ENCODE measurements around the gene SNX20.

SNX20 gene

GRCh38 chr16:50627419-50627818 lies 53.7 kb downstream of the SNX20 start:
- Histone ChIP-seq H2BK12ac (ENCODE audit: low read length) (no peak overlapping the region), H2BK15ac (ENCODE audit: low read length) (no peak overlapping the region), H4K91ac (ENCODE audit: low read depth, low read length, poor library complexity) (no peak overlapping the region), H3K4me3 (ENCODE audit: low read length in 2 of 2) (no peak overlapping the region), H3K14ac (ENCODE audit: low read length) (no peak overlapping the region), H2BK120ac (ENCODE audit: low read depth, low read length) (no peak overlapping the region), H2AK5ac (ENCODE audit: low read depth, low read length) (no peak overlapping the region), H2AFZ (ENCODE audit: low read length) (no peak overlapping the region), H3K23ac (ENCODE audit: low read depth, low read length, poor library complexity) (no peak overlapping the region), H3K4me1 (ENCODE audit: control insufficient read depth in 2 of 2, insufficient read depth in 1 of 2, low read depth in 1 of 2, low read length in 2 of 2) (no peaks in the 10 kb centered on the region), H4K8ac (ENCODE audit: low read depth, low read length) (no peak overlapping the region), H3K27me3 (ENCODE audit: control insufficient read depth in 3 of 3, insufficient read depth in 3 of 3, low read depth in 1 of 3, low read length in 3 of 3) (no peaks in the 10 kb centered on the region), H3K36me3 (replicated peaks in 1 of 2; ENCODE audit: control insufficient read depth in 2 of 2, insufficient read depth in 2 of 2, low read length in 2 of 2) (peaks cover 0 to 13% of the 10 kb centered on the region in 2 donors), H3K9ac (ENCODE audit: low read depth, low read length, poor library complexity) (no peak overlapping the region), H3K27ac (replicated peaks; ENCODE audit: low read length) (no peak overlapping the region), H3K4me2 (ENCODE audit: insufficient read depth, low read length, poor library complexity, severe bottlenecking) (no peak overlapping the region), H2BK5ac (ENCODE audit: low read length) (no peak overlapping the region), H3K4ac (ENCODE audit: low read length) (no peak overlapping the region), H3K79me1 (ENCODE audit: low read depth, low read length) (no peaks in the 10 kb centered on the region), H3K18ac (ENCODE audit: low read length) (peak overlapping the region; percentile 25), H3K9me3 (replicated peaks in 1 of 2; ENCODE audit: control insufficient read depth in 2 of 2, insufficient read depth in 1 of 2, low read depth in 1 of 2, low read length in 2 of 2) (no peaks in the 10 kb centered on the region)
- no peak for DNase-seq (ENCODE audit: low spot score)
- WGBS, 2 donors (ENCODE audit: extremely low coverage in 2 of 2, insufficient read length in 2 of 2, insufficient replicate concordance in 1 of 2) = no CpG with 5 or more reads among the region's 10 CpGs

GRCh38 chr16:50626868-50627267 lies 54.2 kb downstream of the SNX20 start:
- Histone ChIP-seq H2AK5ac (ENCODE audit: low read depth, low read length) (no peak overlapping the region), H3K23ac (ENCODE audit: low read depth, low read length, poor library complexity) (no peak overlapping the region), H3K4ac (ENCODE audit: low read length) (no peak overlapping the region), H4K8ac (ENCODE audit: low read depth, low read length) (no peak overlapping the region), H3K9me3 (replicated peaks in 1 of 2; ENCODE audit: control insufficient read depth in 2 of 2, insufficient read depth in 1 of 2, low read depth in 1 of 2, low read length in 2 of 2) (no peaks in the 10 kb centered on the region), H2AFZ (ENCODE audit: low read length) (no peak overlapping the region), H3K79me1 (ENCODE audit: low read depth, low read length) (no peaks in the 10 kb centered on the region), H3K4me1 (ENCODE audit: control insufficient read depth in 2 of 2, insufficient read depth in 1 of 2, low read depth in 1 of 2, low read length in 2 of 2) (no peaks in the 10 kb centered on the region), H3K18ac (ENCODE audit: low read length) (no peak overlapping the region), H3K9ac (ENCODE audit: low read depth, low read length, poor library complexity) (no peak overlapping the region), H3K36me3 (replicated peaks in 1 of 2; ENCODE audit: control insufficient read depth in 2 of 2, insufficient read depth in 2 of 2, low read length in 2 of 2) (peaks cover 0 to 13% of the 10 kb centered on the region in 2 donors), H3K27me3 (ENCODE audit: control insufficient read depth in 3 of 3, insufficient read depth in 3 of 3, low read depth in 1 of 3, low read length in 3 of 3) (no peaks in the 10 kb centered on the region), H3K4me2 (ENCODE audit: insufficient read depth, low read length, poor library complexity, severe bottlenecking) (no peak overlapping the region), H2BK5ac (ENCODE audit: low read length) (no peak overlapping the region), H3K14ac (ENCODE audit: low read length) (no peak overlapping the region), H2BK15ac (ENCODE audit: low read length) (no peak overlapping the region), H2BK12ac (ENCODE audit: low read length) (no peak overlapping the region), H3K4me3 (ENCODE audit: low read length in 2 of 2) (no peak overlapping the region), H4K91ac (ENCODE audit: low read depth, low read length, poor library complexity) (no peak overlapping the region), H3K27ac (replicated peaks; ENCODE audit: low read length) (no peak overlapping the region), H2BK120ac (ENCODE audit: low read depth, low read length) (no peak overlapping the region)
- DNase-seq (ENCODE audit: low spot score) = no peak
- no CpG with 5 or more reads among the region's 4 CpGs for WGBS, 2 donors (ENCODE audit: extremely low coverage in 2 of 2, insufficient read length in 2 of 2, insufficient replicate concordance in 1 of 2)

GRCh38 chr16:50625374-50625773 lies 55.7 kb downstream of the SNX20 start:
- Histone ChIP-seq H2BK12ac (ENCODE audit: low read length) (no peak overlapping the region), H2BK5ac (ENCODE audit: low read length) (no peak overlapping the region), H3K9me3 (replicated peaks in 1 of 2; ENCODE audit: control insufficient read depth in 2 of 2, insufficient read depth in 1 of 2, low read depth in 1 of 2, low read length in 2 of 2) (no peaks in the 10 kb centered on the region), H3K9ac (ENCODE audit: low read depth, low read length, poor library complexity) (no peak overlapping the region), H3K14ac (ENCODE audit: low read length) (no peak overlapping the region), H4K8ac (ENCODE audit: low read depth, low read length) (no peak overlapping the region), H3K4me2 (ENCODE audit: insufficient read depth, low read length, poor library complexity, severe bottlenecking) (no peak overlapping the region), H3K79me1 (ENCODE audit: low read depth, low read length) (no peaks in the 10 kb centered on the region), H2BK15ac (ENCODE audit: low read length) (no peak overlapping the region), H3K4me1 (ENCODE audit: control insufficient read depth in 2 of 2, insufficient read depth in 1 of 2, low read depth in 1 of 2, low read length in 2 of 2) (peaks cover 0 to 2% of the 10 kb centered on the region in 2 donors), H4K91ac (ENCODE audit: low read depth, low read length, poor library complexity) (no peak overlapping the region), H3K4me3 (ENCODE audit: low read length in 2 of 2) (no peak overlapping the region), H2AK5ac (ENCODE audit: low read depth, low read length) (no peak overlapping the region), H3K4ac (ENCODE audit: low read length) (no peak overlapping the region), H3K27ac (replicated peaks; ENCODE audit: low read length) (no peak overlapping the region), H2AFZ (ENCODE audit: low read length) (no peak overlapping the region), H3K18ac (ENCODE audit: low read length) (no peak overlapping the region), H3K23ac (ENCODE audit: low read depth, low read length, poor library complexity) (no peak overlapping the region), H2BK120ac (ENCODE audit: low read depth, low read length) (no peak overlapping the region), H3K27me3 (ENCODE audit: control insufficient read depth in 3 of 3, insufficient read depth in 3 of 3, low read depth in 1 of 3, low read length in 3 of 3) (no peaks in the 10 kb centered on the region), H3K36me3 (replicated peaks in 1 of 2; ENCODE audit: control insufficient read depth in 2 of 2, insufficient read depth in 2 of 2, low read length in 2 of 2) (peaks cover 0 to 5% of the 10 kb centered on the region in 2 donors)
- no CpG with 5 or more reads among the region's 12 CpGs for WGBS, 2 donors (ENCODE audit: extremely low coverage in 2 of 2, insufficient read length in 2 of 2, insufficient replicate concordance in 1 of 2)
- DNase-seq (ENCODE audit: low spot score) = no peak

- Histone ChIP-seq H2BK5ac (ENCODE audit: low read length) (no peak overlapping the region), H3K9me3 (replicated peaks in 1 of 2; ENCODE audit: control insufficient read depth in 2 of 2, insufficient read depth in 1 of 2, low read depth in 1 of 2, low read length in 2 of 2) (no peaks in the 10 kb centered on the region), H4K8ac (ENCODE audit: low read depth, low read length) (no peak overlapping the region), H3K4me2 (ENCODE audit: insufficient read depth, low read length, poor library complexity, severe bottlenecking) (no peak overlapping the region), H3K79me1 (ENCODE audit: low read depth, low read length) (no peaks in the 10 kb centered on the region), H3K18ac (ENCODE audit: low read length) (no peak overlapping the region), H3K14ac (ENCODE audit: low read length) (no peak overlapping the region), H3K4ac (ENCODE audit: low read length) (no peak overlapping the region), H3K27me3 (ENCODE audit: control insufficient read depth in 3 of 3, insufficient read depth in 3 of 3, low read depth in 1 of 3, low read length in 3 of 3) (no peaks in the 10 kb centered on the region), H3K4me1 (ENCODE audit: control insufficient read depth in 2 of 2, insufficient read depth in 1 of 2, low read depth in 1 of 2, low read length in 2 of 2) (peaks cover 0 to 2% of the 10 kb centered on the region in 2 donors), H3K9ac (ENCODE audit: low read depth, low read length, poor library complexity) (no peak overlapping the region), H2AFZ (ENCODE audit: low read length) (no peak overlapping the region), H3K27ac (replicated peaks; ENCODE audit: low read length) (no peak overlapping the region), H2BK120ac (ENCODE audit: low read depth, low read length) (no peak overlapping the region), H3K23ac (ENCODE audit: low read depth, low read length, poor library complexity) (no peak overlapping the region), H2AK5ac (ENCODE audit: low read depth, low read length) (no peak overlapping the region), H4K91ac (ENCODE audit: low read depth, low read length, poor library complexity) (no peak overlapping the region), H2BK15ac (ENCODE audit: low read length) (no peak overlapping the region), H3K36me3 (replicated peaks in 1 of 2; ENCODE audit: control insufficient read depth in 2 of 2, insufficient read depth in 2 of 2, low read length in 2 of 2) (peaks cover 0 to 3% of the 10 kb centered on the region in 2 donors), H3K4me3 (ENCODE audit: low read length in 2 of 2) (no peak overlapping the region), H2BK12ac (ENCODE audit: low read length) (no peak overlapping the region)
- no CpG with 5 or more reads among the region's 8 CpGs for WGBS, 2 donors (ENCODE audit: extremely low coverage in 2 of 2, insufficient read length in 2 of 2, insufficient replicate concordance in 1 of 2)
- DNase-seq (ENCODE audit: low spot score) = no peak
Measured at GRCh38 chr16:50624449-50624970, 56.6 kb downstream of the SNX20 start.
